ENCODE results near the gene SLC6A12.

DNA sequence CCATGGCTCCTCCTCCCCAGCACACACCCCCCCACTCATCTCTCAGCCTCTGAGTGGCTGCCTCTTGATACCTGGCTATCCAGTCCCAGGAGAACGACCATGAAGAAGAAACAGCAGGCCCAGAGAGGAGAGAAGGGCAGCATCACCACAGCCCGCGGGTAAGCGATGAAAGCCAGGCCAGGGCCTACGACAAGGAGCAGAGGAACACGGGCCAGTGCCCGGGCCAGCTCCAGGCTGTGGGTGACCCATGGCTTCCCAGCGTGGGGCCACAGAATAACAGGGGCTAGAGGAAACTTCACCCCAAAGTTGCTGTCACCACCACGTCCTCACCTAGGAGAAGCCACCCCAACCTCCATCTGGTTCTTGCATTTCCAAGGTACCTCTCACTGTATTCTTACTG is 10.4 kb upstream of the SLC6A12 start:
- TF ChIP-seq, protein P1, sequence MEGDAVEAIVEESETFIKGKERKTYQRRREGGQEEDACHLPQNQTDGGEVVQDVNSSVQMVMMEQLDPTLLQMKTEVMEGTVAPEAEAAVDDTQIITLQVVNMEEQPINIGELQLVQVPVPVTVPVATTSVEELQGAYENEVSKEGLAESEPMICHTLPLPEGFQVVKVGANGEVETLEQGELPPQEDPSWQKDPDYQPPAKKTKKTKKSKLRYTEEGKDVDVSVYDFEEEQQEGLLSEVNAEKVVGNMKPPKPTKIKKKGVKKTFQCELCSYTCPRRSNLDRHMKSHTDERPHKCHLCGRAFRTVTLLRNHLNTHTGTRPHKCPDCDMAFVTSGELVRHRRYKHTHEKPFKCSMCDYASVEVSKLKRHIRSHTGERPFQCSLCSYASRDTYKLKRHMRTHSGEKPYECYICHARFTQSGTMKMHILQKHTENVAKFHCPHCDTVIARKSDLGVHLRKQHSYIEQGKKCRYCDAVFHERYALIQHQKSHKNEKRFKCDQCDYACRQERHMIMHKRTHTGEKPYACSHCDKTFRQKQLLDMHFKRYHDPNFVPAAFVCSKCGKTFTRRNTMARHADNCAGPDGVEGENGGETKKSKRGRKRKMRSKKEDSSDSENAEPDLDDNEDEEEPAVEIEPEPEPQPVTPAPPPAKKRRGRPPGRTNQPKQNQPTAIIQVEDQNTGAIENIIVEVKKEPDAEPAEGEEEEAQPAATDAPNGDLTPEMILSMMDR (IDR thresholded peaks at IDR 0.05) = no peak
- no peak for TF ChIP-seq POLR2A (IDR thresholded peaks at IDR 0.05)

Data from body of pancreas (tissue), 4 donors.